Ishikawa (cell line): ENCODE data around the gene UBA1.

ENCODE experiments used
- CEBPB ChIP-seq: IDR thresholded peaks from 2 replicates; pipeline ENCODE4 v1.6.1; 2012
- CREB1 ChIP-seq: IDR thresholded peaks from 2 replicates; pipeline ENCODE4 v1.6.1; 2012; ENCODE audit warnings: low read depth
- EGR1 ChIP-seq: IDR thresholded peaks from 2 replicates; pipeline ENCODE4 v1.6.1; 2012
- EP300 ChIP-seq: IDR thresholded peaks from 2 replicates; pipeline ENCODE4 v1.6.1; 2012; ENCODE audit warnings: borderline replicate concordance
- FOXM1 ChIP-seq: IDR thresholded peaks from 2 replicates; pipeline ENCODE4 v1.6.1; 2012; ENCODE audit warnings: low read depth, borderline replicate concordance
- NFIC ChIP-seq: IDR thresholded peaks from 2 replicates; pipeline ENCODE4 v1.6.1; 2012
- RAD21 ChIP-seq: IDR thresholded peaks from 2 replicates; pipeline ENCODE4 v1.6.1; 2012; ENCODE audit warnings: low read depth
- TAF1 ChIP-seq: IDR thresholded peaks from 2 replicates; pipeline ENCODE4 v1.6.1; 2012; ENCODE audit warnings: low read depth, mild to moderate bottlenecking
- TCF12 ChIP-seq: IDR thresholded peaks from 2 replicates; pipeline ENCODE4 v1.6.1; 2012; ENCODE audit warnings: low read depth
- TEAD4 ChIP-seq: IDR thresholded peaks from 2 replicates; pipeline ENCODE4 v1.6.1; 2012
- YY1 ChIP-seq: IDR thresholded peaks from 2 replicates; pipeline ENCODE4 v1.6.1; 2012; ENCODE audit warnings: low read depth
- ZBTB7A ChIP-seq: IDR thresholded peaks from 2 replicates; pipeline ENCODE4 v1.6.1; 2012; ENCODE audit warnings: low read depth
- TF ChIP-seq, protein P1 (sequence below): IDR thresholded peaks from 2 replicates; pipeline ENCODE4 v1.6.1; 2012; ENCODE audit warnings: low read depth, mild to moderate bottlenecking
- TF ChIP-seq, protein P2 (sequence below): IDR thresholded peaks from 2 replicates; pipeline ENCODE4 v1.6.1; 2012
- TF ChIP-seq, protein P3 (sequence below): IDR thresholded peaks from 2 replicates; pipeline ENCODE4 v1.6.1; 2012

The UBA1 gene

DNA sequence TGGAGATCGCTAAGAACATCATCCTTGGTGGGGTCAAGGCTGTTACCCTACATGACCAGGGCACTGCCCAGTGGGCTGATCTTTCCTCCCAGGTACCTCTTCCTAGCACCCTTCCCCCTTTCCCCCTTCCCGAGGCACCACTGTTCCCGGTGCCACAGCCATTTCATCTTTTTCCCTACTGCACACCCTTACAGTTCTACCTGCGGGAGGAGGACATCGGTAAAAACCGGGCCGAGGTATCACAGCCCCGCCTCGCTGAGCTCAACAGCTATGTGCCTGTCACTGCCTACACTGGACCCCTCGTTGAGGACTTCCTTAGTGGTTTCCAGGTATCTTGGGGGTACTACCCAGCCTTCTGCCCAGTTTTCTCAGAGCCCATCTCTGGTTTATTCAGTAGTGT lies 5.7 kb downstream of the UBA1 start:
- no peak for TF ChIP-seq TCF12
- TF ChIP-seq, protein P1, sequence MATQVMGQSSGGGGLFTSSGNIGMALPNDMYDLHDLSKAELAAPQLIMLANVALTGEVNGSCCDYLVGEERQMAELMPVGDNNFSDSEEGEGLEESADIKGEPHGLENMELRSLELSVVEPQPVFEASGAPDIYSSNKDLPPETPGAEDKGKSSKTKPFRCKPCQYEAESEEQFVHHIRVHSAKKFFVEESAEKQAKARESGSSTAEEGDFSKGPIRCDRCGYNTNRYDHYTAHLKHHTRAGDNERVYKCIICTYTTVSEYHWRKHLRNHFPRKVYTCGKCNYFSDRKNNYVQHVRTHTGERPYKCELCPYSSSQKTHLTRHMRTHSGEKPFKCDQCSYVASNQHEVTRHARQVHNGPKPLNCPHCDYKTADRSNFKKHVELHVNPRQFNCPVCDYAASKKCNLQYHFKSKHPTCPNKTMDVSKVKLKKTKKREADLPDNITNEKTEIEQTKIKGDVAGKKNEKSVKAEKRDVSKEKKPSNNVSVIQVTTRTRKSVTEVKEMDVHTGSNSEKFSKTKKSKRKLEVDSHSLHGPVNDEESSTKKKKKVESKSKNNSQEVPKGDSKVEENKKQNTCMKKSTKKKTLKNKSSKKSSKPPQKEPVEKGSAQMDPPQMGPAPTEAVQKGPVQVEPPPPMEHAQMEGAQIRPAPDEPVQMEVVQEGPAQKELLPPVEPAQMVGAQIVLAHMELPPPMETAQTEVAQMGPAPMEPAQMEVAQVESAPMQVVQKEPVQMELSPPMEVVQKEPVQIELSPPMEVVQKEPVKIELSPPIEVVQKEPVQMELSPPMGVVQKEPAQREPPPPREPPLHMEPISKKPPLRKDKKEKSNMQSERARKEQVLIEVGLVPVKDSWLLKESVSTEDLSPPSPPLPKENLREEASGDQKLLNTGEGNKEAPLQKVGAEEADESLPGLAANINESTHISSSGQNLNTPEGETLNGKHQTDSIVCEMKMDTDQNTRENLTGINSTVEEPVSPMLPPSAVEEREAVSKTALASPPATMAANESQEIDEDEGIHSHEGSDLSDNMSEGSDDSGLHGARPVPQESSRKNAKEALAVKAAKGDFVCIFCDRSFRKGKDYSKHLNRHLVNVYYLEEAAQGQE: no peak
- TF ChIP-seq YY1: no peak
- TF ChIP-seq NFIC: no peak
- no peak for TF ChIP-seq EGR1
- TF ChIP-seq, protein P2, sequence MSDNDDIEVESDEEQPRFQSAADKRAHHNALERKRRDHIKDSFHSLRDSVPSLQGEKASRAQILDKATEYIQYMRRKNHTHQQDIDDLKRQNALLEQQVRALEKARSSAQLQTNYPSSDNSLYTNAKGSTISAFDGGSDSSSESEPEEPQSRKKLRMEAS: no peak
- no peak for TF ChIP-seq EP300
- TF ChIP-seq CREB1: no peak
- no peak for TF ChIP-seq CEBPB
- TF ChIP-seq ZBTB7A: no peak

DNA sequence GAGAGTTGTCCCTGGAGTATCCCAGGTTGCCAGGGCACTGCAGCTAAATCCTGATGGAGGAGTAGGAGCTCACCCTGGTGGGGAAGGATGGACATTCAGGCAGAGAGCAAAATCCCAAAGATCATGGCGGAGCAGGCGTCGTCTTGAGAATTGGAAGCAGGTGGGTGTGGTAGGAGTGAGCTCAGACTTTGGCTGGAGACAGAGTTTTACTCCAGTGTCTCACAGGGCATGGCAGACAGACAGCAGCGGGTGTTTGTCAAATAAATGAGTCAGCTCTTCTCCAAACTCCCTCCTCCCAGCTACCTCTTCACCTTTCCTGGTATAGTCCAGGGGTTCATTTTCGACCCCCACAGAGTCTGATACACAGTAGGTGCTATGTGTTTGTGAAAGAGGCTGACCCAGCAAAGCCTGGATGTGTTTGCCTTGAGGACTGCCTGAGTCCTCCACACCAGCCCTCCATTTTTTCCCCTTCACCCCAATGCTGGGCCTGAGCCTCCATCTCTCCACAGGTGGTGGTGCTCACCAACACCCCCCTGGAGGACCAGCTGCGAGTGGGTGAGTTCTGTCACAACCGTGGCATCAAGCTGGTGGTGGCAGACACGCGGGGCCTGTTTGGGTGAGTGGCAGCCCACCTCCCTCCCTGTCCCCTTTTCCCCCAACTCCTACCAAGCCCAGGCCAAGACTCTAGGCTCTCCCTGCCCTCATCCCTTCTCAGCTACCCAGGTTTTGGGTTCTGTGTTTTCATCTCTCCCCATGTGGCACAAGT lies 6.9 kb downstream of the UBA1 start:
- TF ChIP-seq, protein P1: no peak
- TF ChIP-seq RAD21 (no peak), TEAD4 (no peak), EGR1 (no peak), YY1 (no peak), CREB1 (no peak), FOXM1 (no peak), ZBTB7A (no peak), EP300 (no peak), TAF1 (no peak), CEBPB (no peak)
- TF ChIP-seq, protein P3, sequence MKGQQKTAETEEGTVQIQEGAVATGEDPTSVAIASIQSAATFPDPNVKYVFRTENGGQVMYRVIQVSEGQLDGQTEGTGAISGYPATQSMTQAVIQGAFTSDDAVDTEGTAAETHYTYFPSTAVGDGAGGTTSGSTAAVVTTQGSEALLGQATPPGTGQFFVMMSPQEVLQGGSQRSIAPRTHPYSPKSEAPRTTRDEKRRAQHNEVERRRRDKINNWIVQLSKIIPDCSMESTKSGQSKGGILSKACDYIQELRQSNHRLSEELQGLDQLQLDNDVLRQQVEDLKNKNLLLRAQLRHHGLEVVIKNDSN: no peak
- TF ChIP-seq, protein P2: no peak

DNA sequence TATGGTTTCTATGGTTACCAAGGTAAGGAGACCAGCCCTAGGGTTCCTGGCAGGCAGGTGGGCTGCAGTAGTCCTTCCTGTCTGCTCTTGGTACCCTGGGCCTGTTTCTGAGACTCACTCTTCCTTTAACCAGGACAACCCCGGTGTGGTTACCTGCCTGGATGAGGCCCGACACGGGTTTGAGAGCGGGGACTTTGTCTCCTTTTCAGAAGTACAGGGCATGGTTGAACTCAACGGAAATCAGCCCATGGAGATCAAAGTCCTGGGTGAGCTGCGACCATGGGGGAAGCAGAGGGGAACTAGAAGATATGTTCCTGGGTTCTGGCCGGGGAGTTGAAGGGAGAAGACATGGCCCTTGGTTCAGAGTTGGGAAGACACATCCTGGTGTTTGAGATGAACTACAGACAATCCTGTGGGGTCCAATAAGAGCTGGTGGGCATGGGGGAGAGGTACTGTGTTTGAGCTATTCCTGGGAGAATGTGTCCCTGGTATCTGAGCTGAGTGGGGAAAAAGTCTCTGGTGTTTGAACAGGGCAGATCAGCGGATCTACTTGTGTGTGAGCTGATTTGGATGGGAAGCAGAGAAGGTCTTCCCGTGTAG lies 7.8 kb downstream of the UBA1 start:
- no peak for TF ChIP-seq NFIC
- TF ChIP-seq TAF1: no peak
- no peak for TF ChIP-seq EGR1
- TF ChIP-seq YY1: no peak
- no peak for TF ChIP-seq FOXM1
- TF ChIP-seq ZBTB7A: no peak

DNA sequence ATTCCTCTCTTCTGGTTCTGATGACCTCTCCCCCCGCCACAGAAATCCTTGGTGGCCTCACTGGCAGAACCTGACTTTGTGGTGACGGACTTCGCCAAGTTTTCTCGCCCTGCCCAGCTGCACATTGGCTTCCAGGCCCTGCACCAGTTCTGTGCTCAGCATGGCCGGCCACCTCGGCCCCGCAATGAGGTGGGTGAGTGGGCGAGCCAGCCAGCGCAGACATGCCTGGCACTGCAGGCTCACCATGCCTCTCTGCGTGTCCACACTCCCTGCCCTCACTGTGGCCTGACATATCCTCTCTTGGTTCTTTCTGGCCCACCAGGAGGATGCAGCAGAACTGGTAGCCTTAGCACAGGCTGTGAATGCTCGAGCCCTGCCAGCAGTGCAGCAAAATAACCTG lies 8.7 kb downstream of the UBA1 start:
- TF ChIP-seq CREB1 (no peak), TCF12 (no peak), NFIC (no peak), EGR1 (no peak), TEAD4 (no peak), FOXM1 (no peak), RAD21 (no peak), ZBTB7A (no peak), YY1 (no peak), TAF1 (no peak), CEBPB (no peak), EP300 (no peak)
- TF ChIP-seq, protein P3: no peak
- TF ChIP-seq, protein P1: no peak
- TF ChIP-seq, protein P2: no peak
